GM19438 (cell line): ENCODE data around the gene XYLT2.

Experiments used
- ATAC-seq: cut with Tn5 transposase; IDR thresholded peaks from one replicate; pipeline ENCODE4 v1.9.1; 2021; ENCODE audit warnings: low read depth; ENCODE audit not compliant: unreplicated experiment

Gene XYLT2

GRCh38 chr17:50361561-50362480 lies 15.9 kb downstream of the XYLT2 start:
- ATAC-seq: no peak

DNA sequence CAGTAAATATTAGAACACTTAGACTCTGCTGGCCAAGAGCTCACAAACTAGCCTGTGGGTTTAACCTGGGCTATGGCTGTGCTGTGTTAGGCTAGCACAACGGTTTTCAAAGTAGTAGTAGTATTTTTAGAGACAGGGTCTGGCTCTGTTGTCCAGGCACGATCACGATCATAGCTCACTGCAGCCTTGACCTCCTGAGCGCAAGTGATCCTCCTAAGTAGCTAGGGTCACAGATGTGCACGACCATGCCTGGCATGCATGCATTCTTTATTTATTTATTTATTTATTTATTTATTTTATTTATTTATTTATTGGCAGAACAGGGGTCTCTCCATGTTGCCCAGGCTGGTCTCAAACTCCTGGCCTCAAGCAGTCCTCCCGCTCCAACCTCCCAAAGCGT lies 16.7 kb downstream of the XYLT2 start:
- ATAC-seq: no peak

DNA sequence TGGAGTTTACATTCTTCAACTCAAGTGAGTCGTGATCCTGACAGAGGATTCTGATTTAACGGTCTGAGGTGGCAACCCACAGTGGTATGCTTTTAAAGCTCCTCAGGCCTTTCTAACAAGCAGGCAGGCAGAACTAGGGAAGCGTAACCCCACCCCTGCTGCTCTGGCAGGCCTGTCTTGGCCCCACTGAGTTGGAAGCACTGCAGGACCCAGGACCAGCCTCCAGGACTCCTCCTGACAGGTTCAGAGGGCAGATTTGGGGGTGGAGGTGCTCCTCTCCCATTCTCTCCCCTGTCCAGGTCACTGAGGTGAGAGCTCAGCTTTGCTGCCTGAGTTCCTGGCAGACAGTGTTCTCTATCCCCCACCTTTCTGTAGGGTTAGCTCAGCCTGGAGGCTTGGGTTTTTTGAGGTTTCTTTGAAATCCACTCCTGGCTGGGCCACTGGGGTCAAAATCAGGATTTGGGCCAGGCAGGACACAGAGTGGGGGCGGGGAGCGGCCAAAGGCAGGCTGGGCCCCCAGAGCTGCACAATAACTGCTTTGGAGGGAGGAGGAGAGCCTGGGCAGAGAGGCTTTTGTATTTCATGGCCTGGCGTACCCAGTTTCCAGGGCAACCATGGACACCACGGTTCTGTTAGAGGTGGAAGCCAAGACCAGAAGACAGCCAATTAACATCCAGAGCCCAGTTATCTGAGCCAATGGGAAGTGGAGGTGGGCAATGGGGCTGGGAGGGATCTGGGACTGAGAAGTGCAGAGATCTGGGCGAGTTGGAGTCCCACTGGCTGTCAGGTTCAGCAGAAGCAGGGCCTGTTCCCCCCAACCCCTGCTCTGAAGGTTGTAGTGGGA lies 17.5 kb downstream of the XYLT2 start:
- ATAC-seq: no peak

GRCh38 chr17:50364061-50364458 lies 18.1 kb downstream of the XYLT2 start:
- ATAC-seq: no peak

- no peak for ATAC-seq
These were observed 18.8 kb downstream of the XYLT2 start for GRCh38 chr17:50364715-50365114.

DNA sequence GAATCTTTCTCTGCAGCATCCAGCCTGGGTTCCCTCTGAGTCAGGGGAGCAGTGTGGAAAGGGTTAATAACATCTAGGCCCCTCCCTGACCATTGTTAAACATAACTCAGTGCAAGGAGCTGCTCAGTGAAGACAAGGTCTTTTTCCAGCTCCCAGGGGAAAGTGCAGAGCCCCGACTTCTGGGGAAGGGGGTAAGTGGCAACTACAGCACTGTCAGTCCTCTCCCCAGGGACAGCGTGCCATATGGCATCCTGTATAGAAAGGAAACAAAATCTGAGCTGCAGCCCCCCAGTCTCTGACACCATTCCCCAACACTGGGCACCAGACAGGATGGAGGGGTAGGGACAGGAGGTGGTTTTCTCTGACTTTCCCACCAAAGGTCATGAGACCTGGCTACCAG lies 19.2 kb downstream of the XYLT2 start:
- ATAC-seq: no peak

DNA sequence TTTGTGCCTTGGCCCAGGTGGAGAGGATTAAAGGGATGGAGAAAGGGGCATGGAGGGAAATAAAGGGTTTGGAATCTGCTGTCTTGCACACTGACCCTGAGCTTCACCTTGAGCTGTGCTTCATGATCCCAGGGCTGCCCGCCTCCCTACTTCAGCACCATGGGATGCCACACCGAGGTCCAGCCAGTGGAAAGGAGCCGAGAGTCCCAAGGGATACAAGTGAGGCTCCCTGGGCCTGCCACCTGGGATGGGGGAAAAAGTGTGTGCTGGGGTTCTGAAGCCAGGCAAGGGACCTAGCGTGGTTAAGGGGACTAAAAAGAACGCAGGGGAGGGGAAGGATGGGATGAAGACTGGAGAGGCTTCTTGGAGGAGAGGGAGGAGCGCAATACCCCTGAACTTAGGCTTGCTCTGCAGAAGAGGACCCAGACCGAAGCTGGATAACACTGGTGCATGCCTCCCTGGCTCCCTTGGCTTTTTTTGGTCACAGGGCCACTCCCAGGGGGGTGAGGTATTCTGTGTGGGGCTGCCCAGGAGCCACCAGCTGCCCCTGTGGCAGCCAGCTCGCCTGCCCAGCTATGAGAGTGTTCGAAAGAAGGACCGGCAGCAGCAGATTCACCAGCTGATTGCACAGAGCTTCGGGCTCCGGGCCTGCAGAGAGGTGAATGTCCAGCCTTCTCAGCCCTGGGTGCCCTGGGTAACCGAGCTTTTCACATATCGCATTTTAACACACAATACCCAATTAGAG lies 19.9 kb downstream of the XYLT2 start:
- no peak for ATAC-seq

DNA sequence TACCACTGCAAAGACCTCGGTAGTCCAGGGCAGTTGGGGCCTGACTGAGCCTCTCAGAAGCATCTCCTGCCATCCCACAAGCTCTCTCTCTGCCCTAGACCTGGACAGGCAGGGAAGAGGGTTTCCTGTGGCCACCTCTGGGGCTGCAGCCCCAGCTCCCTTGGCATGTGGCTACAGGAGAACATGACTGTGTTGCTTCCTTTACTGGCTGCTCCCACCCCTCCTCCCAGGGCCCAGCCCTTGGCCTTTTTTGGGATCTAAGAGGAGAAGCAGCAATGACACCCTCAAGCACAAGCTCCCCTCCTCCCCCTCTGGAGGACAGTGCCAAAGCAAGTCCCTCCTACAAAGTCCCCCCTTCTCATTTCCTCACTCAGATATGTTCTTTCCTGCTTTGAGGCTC lies 21.5 kb downstream of the XYLT2 start:
- ATAC-seq: no peak

DNA sequence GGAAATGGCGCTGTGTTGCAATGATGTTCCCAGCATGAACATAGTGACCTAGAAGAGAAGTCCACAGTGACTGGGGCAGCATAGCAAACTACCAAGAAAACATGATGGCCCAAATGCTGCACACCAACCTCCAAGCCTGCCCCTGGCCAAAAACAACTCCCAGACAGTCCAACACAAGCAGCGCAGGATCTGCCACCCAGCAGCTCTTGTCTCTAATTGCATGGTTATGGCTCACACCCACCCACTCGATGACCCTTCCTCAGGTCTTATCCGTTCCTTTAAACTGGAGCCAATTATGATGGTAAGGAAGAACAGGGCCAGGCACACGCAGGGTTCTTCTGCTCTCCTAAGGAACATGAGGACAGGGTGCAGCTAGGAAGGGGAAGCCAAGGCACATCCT lies 24.1 kb downstream of the XYLT2 start:
- ATAC-seq: no peak

DNA sequence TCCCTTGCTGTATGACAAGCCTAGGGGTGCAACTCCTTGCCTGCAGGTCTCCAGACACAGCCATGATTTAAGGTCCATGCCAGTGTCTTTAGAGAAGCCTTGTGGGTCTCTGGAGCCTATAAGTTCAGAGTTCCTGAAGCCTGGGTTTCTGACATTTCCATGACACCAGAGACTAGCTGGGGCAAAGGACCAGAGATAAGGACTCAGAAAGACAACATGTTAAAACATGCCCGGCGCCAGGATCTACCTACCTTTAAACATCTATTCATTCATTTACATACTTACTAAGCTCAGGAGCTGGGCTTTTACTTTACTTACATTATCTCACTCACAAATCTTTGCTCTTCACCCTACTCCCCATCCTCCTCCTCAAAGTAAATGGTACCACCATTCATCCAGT lies 25.6 kb downstream of the XYLT2 start:
- ATAC-seq: no peak

DNA sequence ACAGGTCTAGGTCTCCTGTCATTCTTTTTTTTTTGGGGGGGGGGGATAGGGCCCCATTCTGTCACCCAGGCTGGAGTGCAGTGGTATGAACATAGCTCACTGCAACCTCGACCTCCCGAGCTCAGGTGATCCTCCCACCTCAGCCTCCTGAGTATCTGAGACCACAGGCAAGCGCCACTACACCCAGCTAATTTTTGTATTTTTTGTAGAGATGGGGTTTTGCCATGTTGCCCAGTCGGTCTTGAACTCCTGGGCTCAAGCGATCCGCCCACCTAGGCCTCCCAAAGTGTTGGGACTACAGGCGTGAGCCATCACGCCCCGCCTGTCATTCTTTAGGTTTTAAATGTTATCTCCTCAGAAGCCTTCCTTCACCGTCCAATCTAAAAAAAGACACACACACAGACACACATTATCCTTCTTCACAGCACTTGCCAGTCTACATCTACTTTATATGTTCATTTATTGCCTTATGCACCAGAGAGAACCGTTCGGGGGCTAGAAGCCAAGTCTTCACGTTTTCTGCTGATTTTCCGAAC lies 26.4 kb downstream of the XYLT2 start:
- no peak for ATAC-seq

GRCh38 chr17:50372758-50373556 lies 27.0 kb downstream of the XYLT2 start, which contains the start of the genes EME1 and MRPL27:
TSS of gene EME1 (plus strand) at chr17:50373229. CDS start at chr17:50375209, 1,980 bp downstream.
TSS of gene MRPL27 (minus strand) at chr17:50373184. CDS start at chr17:50373170, 14 bp downstream.
- ATAC-seq: peak; percentile 95

GRCh38 chr17:50373705-50374104 lies 27.8 kb downstream of the XYLT2 start:
- ATAC-seq: no peak

DNA sequence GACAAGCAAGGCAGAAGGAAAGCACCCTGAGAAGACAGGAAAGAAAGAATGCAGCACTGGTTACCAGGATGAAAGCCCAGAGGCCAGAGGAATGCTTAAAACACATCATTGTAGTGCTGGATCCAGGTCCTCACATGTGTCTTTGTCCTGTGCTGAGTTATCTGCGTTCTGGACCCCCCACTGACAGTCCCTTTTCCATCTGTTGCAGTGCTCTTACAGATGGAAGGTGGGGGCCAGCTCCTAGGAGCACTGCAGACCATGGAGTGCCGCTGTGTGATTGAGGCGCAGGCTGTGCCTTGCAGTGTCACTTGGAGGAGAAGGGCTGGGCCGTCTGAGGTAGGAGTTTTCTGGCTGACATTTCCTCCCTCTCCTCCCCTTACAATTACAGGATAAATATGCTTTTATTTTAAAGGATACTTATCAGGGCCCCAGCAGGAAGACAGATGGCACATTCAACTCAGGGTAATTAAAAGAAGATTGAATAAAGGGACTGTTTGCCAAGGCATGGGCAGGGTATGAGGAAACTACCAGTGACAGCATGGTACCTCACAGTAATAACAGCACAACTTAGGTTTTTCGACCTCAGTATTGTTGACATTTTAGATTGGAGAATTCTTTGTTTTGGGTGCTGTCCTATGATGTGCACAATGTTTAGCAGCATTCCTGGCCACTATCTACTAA lies 30.1 kb downstream of the XYLT2 start:
- no peak for ATAC-seq

DNA sequence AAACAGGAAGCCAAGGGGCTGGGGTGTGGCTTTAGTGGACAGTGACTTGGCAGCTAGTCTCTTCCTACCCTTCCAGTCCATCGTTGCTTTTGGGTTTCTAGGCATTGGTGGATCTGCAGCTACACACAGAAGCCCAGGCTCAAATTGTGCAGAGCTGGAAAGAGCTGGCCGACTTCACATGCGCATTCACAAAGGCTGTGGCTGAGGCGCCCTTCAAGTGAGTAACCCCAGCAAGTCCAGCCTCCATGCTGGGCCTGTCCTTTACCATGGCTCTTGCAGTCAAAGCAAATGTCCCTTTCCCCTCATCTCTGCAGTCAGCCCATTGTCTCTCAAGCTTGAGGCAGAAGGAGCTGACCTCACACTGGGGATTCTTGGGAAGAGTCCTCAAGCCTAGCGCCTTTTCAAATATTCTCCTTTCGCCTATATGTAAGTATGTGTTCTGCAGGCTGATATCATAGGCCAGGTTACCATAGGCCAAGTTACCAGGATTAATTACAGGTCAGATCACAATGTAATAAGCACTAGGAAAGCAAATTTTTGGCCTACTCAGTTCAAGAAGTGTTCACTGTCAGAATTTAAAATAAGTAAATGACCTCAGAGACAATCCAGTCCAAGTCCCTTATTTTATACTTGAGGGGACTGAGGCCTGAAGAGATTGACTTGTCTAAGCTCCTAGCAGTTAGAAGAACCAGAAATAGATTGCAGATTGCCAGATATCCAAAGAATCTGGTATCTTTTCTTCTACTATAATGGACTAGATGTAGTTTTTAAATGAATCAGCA lies 33.6 kb downstream of the XYLT2 start:
- no peak for ATAC-seq

GRCh38 chr17:50380369-50381259 lies 34.7 kb downstream of the XYLT2 start:
- no peak for ATAC-seq

DNA sequence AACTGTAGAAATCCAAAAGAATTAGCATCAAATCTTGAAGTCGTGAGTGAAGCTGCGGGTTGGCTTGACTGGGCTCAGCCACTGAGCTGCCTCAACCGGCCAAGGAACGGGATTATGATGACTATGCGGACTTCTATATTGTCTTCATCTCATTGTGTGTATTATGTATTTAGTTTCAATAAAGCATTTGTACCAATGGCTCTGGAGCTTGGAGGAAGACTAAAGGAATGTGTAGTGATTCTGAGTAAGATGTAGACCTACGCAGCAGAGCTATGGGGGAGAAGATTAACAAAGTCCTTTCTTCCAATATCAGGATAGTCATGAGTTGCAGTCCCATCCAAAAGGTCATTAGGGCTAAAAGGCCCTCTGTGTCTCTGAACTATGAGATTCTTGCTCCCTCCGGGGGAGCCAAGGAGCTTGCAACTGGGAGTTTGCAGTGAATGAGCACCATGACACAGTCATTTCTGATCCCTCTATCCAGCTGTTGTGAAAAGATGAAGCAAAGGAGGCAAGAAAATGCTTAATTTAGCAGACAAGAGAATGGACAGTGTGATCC lies 35.4 kb downstream of the XYLT2 start:
- no peak for ATAC-seq
